OCI-LY1 (cell line): ENCODE results near the gene MYO3B.

ENCODE experiments used
- H2AFZ ChIP-seq: fragments of 200-600 bp; sonication (generic), shearing (Covaris generic); 2 replicates; pipeline ENCODE4 v1.6.0; 2014; ENCODE audit warnings: antibody characterized with exemption, mild to moderate bottlenecking, low read length
- H3F3A ChIP-seq: fragments of 200-600 bp; sonication (generic), shearing (Covaris generic); 2 replicates; pipeline ENCODE4 v1.6.0; 2014; ENCODE audit warnings: mild to moderate bottlenecking, antibody characterized with exemption, low read length, moderate library complexity; ENCODE audit not compliant: insufficient read depth
- H3K27ac ChIP-seq: fragments of 200-600 bp; sonication (generic); 2 replicates; pipeline ENCODE4 v1.5.1; 2014; ENCODE audit warnings: low read length, mixed run types, mild to moderate bottlenecking, low read depth; ENCODE audit not compliant: poor library complexity, severe bottlenecking
- H3K27me3 ChIP-seq: fragments of 200-600 bp; sonication (generic); 2 replicates; pipeline ENCODE4 v1.6.0; 2014; ENCODE audit warnings: antibody characterized with exemption, mild to moderate bottlenecking, low read length, moderate library complexity; ENCODE audit not compliant: insufficient read depth
- H3K36me3 ChIP-seq: fragments of 200-600 bp; sonication (generic); 2 replicates; pipeline ENCODE4 v1.6.1; 2014; ENCODE audit warnings: mild to moderate bottlenecking, antibody characterized with exemption, low read length, moderate library complexity, mixed read lengths; ENCODE audit not compliant: insufficient read depth
- H3K4me1 ChIP-seq: fragments of 200-600 bp; sonication (generic); 2 replicates; pipeline ENCODE4 v1.5.1; 2014; ENCODE audit warnings: mild to moderate bottlenecking, low read length, moderate library complexity; ENCODE audit not compliant: insufficient read depth, severe bottlenecking
- H3K4me2 ChIP-seq: fragments of 200-600 bp; sonication (generic), shearing (Covaris generic); 2 replicates; pipeline ENCODE4 v1.6.1; 2014; ENCODE audit warnings: low read length
- H3K4me3 ChIP-seq: fragments of 200-600 bp; sonication (generic); 2 replicates; pipeline ENCODE4 v1.5.1; 2014; ENCODE audit warnings: low read length, low read depth, mild to moderate bottlenecking, mixed read lengths; ENCODE audit not compliant: poor library complexity, severe bottlenecking
- H3K79me2 ChIP-seq: fragments of 200-600 bp; shearing (Covaris generic); 2 replicates; pipeline ENCODE4 v1.6.1; 2016; ENCODE audit warnings: mixed run types, low read length, mixed read lengths; ENCODE audit not compliant: insufficient read depth
- H3K9ac ChIP-seq: fragments of 200-600 bp; sonication (generic), shearing (Covaris generic); 2 replicates; pipeline ENCODE4 v1.6.1; 2014; ENCODE audit warnings: mild to moderate bottlenecking, low read length, mixed read lengths
- H3K9me2 ChIP-seq: fragments of 200-600 bp; sonication (generic), shearing (Covaris generic); 2 replicates; pipeline ENCODE4 v1.6.1; 2014; ENCODE audit warnings: low read depth, mild to moderate bottlenecking, low read length, mixed read lengths
- H3K9me3 ChIP-seq: fragments of 200-600 bp; shearing (Covaris generic); 2 replicates; pipeline ENCODE4 v1.6.1; 2014; ENCODE audit warnings: low read length, mixed read lengths
- H4K20me1 ChIP-seq: fragments of 200-600 bp; sonication (generic), shearing (Covaris generic); 2 replicates; pipeline ENCODE4 v1.6.0; 2016; ENCODE audit warnings: mild to moderate bottlenecking, low read length; ENCODE audit not compliant: insufficient read depth
- EZH2 ChIP-seq: fragments of 200-600 bp; sonication (generic), shearing (Covaris generic); IDR thresholded peaks from 2 replicates; pipeline ENCODE4 v1.8.0; 2017; ENCODE audit warnings: borderline replicate concordance, mixed run types, mild to moderate bottlenecking, antibody characterized with exemption, low read length, moderate library complexity, mixed read lengths
- TF ChIP-seq, protein P1 (sequence below): fragments of 200-600 bp; sonication (generic), shearing (Covaris generic); IDR thresholded peaks from 2 replicates; pipeline ENCODE4 v1.5.1; 2017; ENCODE audit warnings: mild to moderate bottlenecking, antibody characterized with exemption, low read length, moderate library complexity, mixed read lengths

MYO3B gene

DNA sequence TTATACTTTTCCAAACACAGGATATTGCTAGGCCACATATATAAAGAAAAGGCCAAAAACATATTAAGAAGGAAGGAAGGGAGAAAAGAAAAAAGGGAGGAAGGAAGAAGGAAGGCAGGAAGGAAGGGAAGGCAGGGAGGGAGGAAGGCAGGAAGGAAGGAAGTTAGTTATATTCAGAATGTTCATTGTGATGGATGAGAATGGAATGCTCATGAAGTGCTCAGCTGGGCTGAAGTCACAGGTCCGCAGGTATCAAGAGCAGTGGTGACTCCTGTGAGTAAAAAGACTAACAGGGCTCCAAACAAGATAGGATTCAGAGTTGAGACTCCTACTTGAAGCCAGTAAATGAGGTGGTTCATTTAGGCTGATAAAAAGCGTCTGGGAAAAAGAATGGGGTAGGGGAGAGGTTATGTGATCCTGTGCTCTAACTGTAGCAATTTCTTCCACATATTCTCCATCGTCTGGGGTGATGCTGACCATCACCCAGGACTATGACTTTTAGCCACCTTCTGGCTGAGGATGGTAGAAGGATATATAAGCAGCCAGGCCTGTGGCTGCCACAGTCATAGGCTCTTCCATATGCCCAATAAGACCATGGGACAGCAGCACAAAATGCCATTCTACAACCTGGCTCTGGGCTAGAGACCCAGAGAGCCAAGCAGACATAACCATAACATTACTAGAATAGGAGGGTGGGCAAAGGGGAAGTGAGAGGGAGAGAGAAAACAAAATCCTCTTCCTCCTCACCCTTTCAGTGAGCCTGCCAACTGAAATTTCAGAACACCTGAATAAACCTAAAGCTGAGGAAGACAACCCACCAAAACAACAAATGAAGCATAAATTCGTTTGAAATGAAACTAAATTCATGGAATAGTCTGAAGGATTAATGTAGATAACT is 173.2 kb downstream of the MYO3B start:
- H3K36me3 ChIP-seq: no peaks in the 10 kb centered on the region
- H3K4me2 ChIP-seq: peak overlapping the region; percentile 3; the same call in 1 of the 2 replicates
- H3K27ac ChIP-seq: peak overlapping the region; percentile 91
- H3K9ac ChIP-seq: peak overlapping the region; percentile 22; the same call in 1 of the 2 replicates
- H3K4me1 ChIP-seq: peaks cover 64% of the 10 kb centered on the region
- H4K20me1 ChIP-seq: no peaks in the 10 kb centered on the region
- H3K9me3 ChIP-seq: no peaks in the 10 kb centered on the region
- H3K4me3 ChIP-seq: no peak overlapping the region
- no peaks in the 10 kb centered on the region for H3K79me2 ChIP-seq
- H2AFZ ChIP-seq: no peak overlapping the region
- H3K27me3 ChIP-seq: no peaks in the 10 kb centered on the region
- TF ChIP-seq, protein P1, sequence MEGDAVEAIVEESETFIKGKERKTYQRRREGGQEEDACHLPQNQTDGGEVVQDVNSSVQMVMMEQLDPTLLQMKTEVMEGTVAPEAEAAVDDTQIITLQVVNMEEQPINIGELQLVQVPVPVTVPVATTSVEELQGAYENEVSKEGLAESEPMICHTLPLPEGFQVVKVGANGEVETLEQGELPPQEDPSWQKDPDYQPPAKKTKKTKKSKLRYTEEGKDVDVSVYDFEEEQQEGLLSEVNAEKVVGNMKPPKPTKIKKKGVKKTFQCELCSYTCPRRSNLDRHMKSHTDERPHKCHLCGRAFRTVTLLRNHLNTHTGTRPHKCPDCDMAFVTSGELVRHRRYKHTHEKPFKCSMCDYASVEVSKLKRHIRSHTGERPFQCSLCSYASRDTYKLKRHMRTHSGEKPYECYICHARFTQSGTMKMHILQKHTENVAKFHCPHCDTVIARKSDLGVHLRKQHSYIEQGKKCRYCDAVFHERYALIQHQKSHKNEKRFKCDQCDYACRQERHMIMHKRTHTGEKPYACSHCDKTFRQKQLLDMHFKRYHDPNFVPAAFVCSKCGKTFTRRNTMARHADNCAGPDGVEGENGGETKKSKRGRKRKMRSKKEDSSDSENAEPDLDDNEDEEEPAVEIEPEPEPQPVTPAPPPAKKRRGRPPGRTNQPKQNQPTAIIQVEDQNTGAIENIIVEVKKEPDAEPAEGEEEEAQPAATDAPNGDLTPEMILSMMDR: no peak
- TF ChIP-seq EZH2: no peak
- H3K9me2 ChIP-seq: no peaks in the 10 kb centered on the region
- H3F3A ChIP-seq: no peaks in the 10 kb centered on the region

DNA sequence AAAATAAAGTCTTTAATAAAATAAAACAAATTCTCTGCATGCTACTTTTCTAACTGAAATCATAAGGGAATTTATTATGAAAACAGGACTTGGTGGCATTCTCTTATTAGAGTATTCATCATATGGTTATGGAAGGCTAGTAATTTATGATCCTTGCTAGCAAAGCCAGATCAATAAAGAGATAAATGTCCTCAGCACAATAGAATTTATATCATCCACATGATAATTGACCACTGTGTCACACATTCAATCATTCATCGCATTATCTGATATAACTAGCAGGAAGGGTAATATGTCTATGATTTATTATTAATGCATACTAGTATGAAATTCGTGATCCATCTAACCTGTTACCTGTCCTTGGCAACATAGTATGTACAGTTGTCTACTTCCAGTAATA is 175.8 kb downstream of the MYO3B start:
- H3K4me3 ChIP-seq: no peak overlapping the region
- no peaks in the 10 kb centered on the region for H3K27me3 ChIP-seq
- TF ChIP-seq EZH2: no peak
- TF ChIP-seq, protein P1: no peak
- no peaks in the 10 kb centered on the region for H3K9me2 ChIP-seq
- peak overlapping the region; percentile 40; the same call in 1 of the 2 replicates for H3K4me2 ChIP-seq
- H3K36me3 ChIP-seq: no peaks in the 10 kb centered on the region
- no peak overlapping the region; the same call in 1 of the 2 replicates for H3K9ac ChIP-seq
- no peaks in the 10 kb centered on the region for H4K20me1 ChIP-seq
- H2AFZ ChIP-seq: no peak overlapping the region
- peak overlapping the region; percentile 91 for H3K27ac ChIP-seq
- H3K79me2 ChIP-seq: no peaks in the 10 kb centered on the region
- H3K4me1 ChIP-seq: peaks cover 64% of the 10 kb centered on the region
- H3F3A ChIP-seq: no peaks in the 10 kb centered on the region
- no peaks in the 10 kb centered on the region for H3K9me3 ChIP-seq

DNA sequence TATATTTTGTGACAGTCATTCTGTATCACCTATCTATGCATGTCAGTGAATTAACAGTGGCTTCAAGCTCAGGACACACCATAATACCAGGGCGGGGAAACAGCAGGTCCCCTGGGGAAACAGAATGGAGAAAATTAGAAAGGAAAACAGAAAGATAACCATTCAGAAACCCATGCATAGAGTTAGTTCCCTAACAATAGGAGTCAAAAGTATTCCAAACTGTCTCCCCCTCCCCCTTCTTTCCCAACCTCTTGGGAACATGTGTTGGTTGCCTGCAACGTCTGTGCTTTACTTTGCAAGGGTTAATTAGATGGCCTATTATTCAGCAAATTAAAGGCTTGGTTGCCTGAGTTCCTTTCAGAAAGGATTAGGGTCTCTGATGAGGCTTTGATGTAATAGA is 176.4 kb downstream of the MYO3B start:
- TF ChIP-seq EZH2: no peak
- TF ChIP-seq, protein P1: no peak
- peak overlapping the region; percentile 40 for H3K4me2 ChIP-seq
- no peaks in the 10 kb centered on the region for H3K79me2 ChIP-seq
- no peaks in the 10 kb centered on the region for H3K9me3 ChIP-seq
- peak overlapping the region; percentile 91 for H3K27ac ChIP-seq
- peaks cover 61% of the 10 kb centered on the region for H3K4me1 ChIP-seq
- H3K9me2 ChIP-seq: no peaks in the 10 kb centered on the region
- no peak overlapping the region for H2AFZ ChIP-seq
- no peaks in the 10 kb centered on the region for H4K20me1 ChIP-seq
- H3K27me3 ChIP-seq: no peaks in the 10 kb centered on the region
- no peaks in the 10 kb centered on the region for H3K36me3 ChIP-seq
- no peak overlapping the region for H3K4me3 ChIP-seq
- no peak overlapping the region; the same call in 1 of the 2 replicates for H3K9ac ChIP-seq
- H3F3A ChIP-seq: no peaks in the 10 kb centered on the region
